ENCODE measurements around the gene TAF11L5.
"Not testable (repeated sequence)": the region's sequence is repeated elsewhere in the genome, so short reads cannot be mapped to it uniquely, and the experiment has no call there.

The TAF11L5 gene

DNA sequence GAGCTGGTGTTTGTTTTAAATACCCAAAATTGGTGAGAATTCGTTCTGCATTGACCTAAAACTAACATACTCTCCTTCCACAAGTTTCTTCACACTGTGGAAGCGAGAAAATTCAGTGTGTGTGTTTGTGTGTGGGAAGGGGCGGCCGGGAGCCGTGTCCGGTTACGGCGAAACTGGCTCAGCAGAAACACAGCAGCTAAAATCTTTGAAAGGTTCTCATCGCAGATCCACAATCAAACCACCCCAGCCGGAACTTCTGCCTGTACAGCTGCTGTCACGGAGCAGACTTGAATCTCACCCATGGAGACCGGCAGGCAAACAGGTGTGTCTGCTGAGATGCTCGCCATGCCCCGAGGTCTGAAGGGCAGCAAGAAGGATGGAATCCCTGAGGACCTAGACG lies at the start of gene TAF11L5:
Gene TAF11L5, plus strand, starts transcription at position 301 of the 400 bp plus-strand sequence.
- DNase-seq (ENCODE audit: low read depth in 2 of 2), result not testable (repeated sequence)

DNA sequence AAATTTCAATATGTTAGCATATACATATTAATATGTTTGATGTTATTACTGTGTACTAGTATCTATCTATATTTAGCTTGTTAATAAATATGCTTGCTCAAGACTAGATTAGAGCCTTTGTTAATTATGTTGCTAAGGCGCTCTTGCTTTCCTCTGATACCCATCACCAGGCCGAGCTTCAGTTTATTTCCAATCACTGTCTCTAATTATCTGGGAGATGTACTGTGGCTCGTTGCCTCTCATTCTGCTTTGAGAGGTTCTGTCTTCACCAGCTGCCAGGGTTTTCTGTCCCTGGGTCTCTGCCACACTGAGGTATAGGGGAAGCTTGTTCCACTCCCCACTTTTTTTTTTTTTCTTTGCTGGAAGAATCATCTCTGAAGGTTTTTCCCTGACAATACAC lies 48.0 kb upstream of the TAF11L5 start:
- no peak for DNase-seq (ENCODE audit: low read depth in 2 of 2)

DNA sequence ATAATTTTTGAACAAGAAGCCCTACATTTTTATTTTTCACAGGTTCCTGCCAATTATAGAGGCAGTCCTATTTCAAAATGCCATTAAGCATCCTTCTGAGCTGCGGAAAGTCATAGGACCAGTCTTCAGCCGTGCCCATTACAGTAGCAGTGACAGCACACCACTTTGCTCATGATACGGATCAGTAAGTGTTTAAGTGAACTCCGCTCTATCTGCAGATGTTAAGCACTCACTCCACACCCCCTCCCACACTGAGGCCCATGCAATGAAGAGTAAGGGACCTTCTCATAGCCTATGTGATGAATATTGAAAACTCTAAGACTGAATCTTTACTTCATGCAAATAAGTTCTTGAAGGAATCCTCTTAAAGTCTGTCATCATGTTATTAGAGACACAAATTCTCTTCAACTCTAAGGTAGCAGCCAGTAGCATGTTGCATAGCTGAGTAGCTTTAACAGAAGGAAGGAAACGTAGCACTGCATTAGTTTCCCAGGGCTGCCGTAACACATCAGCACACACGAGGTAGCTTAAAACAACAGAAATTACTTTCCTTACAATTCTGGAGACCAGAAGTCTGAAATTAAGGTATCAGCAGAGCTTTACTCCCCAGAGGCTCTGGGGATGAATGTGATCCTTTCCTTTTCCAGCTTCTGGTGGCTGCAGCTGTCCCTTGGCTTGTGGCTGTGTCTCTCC lies 47.3 kb upstream of the TAF11L5 start:
- DNase-seq (ENCODE audit: low read depth in 2 of 2), result no peak

DNA sequence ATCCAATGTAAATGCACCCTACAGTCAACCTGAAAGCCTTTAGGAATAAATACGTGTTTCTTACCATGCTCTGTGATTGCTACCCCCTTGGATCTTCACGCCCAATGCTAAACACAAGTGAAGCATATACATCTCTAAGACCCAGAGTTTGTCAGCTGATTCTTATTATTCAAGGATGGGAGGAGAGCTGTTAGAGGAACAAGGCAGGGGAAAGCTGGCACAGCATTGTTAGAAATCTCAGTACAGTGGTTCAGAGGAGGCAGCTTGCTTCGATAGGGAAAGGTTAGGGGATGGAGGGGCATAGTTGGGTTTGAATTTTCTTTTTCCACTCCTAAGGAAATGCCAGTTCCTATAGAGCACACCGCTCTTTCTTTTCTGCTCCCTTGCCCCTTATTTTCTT lies 43.7 kb upstream of the TAF11L5 start:
- no peak for DNase-seq (ENCODE audit: low read depth in 2 of 2)

DNA sequence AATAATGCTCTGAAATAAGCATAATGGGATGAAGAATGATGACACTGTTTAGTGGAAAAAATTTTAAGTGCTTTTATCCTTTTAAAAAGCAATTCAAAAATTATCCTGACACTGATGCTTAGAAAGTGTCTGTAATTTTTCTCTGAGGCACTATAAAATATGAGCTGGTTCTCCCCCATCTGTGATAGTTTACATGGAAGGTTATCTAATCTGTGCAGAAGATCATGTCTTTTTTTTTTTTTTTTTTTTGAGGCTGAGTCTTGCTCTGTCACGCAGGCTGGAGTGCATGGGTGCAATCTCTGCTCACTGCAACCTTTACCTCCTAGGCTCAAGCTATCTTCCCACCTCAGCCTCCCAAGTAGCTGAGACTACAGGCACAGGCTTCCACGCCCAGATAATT lies 42.2 kb upstream of the TAF11L5 start:
- DNase-seq (ENCODE audit: low read depth in 2 of 2), result no peak

DNA sequence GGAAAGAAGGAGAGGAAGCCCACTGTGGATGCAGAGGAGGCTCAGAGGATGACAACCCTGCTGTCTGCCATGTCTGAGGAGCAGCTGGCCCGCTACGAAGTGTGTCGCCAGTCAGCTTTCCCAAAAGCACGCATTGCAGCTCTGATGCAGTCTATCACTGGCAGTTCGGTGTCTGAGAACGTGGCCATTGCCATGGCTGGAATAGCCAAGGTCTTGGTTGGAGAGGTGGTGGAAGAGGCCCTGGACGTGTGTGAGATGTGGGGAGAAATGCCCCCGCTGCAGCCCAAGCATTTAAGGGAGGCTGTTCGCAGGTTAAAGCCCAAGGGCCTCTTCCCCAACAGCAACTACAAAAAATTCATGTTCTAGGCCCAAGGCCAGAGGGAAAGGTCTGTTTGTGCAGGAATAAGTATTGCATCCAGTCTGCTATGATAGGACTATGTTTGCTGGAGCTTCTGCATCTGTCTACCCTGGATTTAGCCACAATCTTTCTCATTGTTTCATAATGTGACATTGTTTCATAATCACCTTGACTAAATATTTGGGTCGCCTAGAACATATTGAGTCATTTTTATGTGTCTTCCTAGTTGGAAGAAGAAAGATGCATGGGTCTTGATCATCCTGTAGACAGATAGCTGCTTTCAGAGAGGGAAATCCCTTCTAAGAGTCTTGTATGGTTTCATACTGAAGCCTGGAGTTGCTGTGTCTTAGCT lies 38.4 kb upstream of the TAF11L5 start:
- DNase-seq (ENCODE audit: low read depth in 2 of 2), result not testable (repeated sequence)

DNA sequence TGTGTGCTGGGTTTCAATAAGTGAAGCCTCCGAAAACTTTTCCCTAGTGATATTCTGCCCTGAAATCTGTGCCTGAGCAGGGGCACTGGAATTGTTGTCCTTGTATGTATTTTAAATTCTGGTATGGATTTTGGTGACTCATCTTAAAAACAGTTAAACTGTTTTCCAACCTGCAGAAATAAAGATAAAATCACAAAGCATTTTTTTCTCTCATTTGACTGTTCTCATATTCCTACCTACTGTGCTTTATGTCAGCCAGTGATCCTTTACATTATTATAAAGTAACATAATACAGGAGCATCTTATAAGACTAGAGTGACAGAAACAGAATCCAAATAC lies 37.9 kb upstream of the TAF11L5 start:
- no peak for DNase-seq (ENCODE audit: low read depth in 2 of 2)

DNA sequence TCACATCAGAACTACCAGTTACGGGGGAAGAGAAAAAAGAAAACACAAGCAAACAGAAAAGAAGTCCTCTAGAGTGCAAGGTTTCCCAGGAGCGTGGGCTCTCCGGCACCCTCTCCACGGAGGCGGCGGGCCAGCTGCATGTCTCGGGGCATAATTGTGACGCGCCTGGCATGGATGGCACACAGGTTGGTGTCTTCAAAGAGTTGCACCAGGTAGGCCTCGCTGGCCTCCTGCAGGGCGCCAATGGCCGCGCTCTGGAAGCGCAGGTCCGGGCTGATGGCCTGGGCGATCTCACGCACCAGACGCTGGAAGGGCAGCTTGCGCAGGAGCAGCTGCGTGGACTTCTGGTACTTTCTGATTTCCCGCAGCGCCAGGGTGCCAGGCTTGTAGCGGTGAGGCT lies 33.8 kb upstream of the TAF11L5 start:
- DNase-seq (ENCODE audit: low read depth in 2 of 2), result not testable (repeated sequence)

DNA sequence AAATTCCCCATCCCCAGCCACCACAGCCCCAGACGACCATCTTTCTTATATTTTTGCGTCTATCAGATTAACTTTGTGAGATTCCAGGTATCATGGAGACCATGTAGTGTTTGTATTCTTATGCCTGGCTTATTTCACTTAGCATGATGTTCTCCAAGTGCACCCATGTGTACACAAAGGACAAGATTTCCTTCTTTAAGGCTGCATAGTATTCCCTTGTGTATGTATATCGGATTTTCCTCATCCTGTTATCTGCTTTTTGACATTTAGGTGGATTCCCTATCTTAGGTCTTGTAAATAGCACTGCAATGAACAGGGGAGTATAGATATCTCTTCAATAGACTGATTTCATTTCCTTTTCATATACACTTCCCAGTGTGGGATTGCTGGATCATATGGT lies 32.3 kb upstream of the TAF11L5 start:
- no peak for DNase-seq (ENCODE audit: low read depth in 2 of 2)

DNA sequence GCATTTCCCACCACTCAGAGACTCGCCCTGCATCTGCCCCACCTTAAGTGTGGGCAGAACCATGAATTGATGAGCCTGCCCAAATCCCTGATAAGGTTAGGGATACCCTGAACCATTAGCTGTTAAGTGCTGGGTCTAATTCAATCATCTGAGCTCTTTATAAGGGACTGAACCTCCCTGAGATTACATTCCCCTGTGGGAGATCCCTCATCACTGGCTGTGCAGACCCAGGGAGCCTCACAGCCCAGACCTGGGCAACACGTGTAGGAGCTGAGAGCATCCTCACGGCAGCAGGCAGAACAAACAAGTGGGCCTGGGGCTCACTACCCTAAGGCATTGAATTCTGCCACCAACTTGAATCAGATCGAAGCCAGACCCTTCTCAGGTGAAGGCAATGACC lies 27.6 kb upstream of the TAF11L5 start:
- no peak for DNase-seq (ENCODE audit: low read depth in 2 of 2)

DNA sequence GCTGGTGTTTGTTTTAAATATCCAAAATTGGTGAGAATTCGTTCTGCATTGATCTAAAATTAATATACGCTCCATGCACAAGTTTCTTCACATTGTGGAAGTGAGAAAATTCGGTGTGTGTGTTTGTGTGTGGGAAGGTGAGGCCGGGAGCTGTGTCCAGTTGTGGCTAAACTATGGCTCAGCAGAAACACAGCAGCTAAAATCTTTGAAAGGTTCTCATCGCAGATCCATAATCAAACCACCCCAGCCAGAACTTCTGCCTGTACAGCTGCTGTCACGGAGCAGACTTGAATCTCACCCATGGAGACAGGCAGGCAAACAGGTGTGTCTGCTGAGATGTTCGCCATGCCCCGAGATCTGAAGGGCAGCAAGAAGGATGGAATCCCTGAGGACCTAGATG lies 27.1 kb upstream of the TAF11L5 start, which contains the start of gene TAF11L2:
Gene TAF11L2, plus strand, starts transcription at position 301 of the 400 bp plus-strand sequence.
- not testable (repeated sequence) for DNase-seq (ENCODE audit: low read depth in 2 of 2)

DNA sequence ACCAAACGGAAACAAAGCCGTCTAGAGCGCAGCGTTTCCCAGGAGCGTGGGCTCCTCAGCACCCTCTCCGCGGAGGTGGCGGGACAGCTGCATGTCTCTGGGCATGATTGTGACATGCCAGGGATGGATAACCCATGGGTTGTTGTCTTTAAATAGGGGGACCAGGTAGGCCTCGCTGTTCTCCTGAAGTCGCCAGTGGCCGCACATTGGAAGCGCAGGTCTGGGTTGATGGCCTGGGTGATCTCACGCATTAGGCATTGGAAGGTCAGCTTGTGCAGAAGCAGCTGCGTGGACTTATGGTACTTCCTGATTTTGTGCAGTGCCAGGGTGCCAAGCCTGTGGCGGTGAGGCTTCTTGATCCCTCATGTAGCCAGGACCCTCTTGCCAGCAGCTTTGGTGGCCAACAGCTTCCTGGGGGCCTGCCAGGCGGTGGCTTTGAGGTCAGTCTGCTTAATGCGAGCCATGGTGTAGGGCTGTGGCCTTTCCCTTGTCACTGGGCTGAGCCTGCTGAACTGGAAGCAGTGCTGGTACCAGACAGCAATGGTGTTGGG lies 13.2 kb upstream of the TAF11L5 start:
- no peak for DNase-seq (ENCODE audit: low read depth in 2 of 2)

DNA sequence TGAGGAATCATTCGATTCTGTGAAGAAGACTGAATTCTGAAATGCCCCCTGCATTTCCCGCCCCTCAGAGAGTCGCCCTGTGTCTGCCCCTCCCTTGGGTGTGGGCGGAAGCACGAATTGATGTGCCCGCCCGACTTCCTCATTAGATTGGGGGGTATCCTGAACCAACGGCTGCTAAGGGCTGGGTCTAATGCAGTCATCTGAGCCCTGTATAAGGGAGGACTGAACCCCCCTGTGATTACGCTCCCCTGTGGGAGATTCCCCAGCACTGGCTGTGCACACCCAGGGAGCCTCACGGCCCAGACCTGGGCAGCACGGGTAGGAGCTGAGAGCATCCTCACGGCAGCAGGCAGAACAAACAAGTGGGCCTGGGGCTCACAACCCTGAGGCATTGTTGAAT lies 7.5 kb upstream of the TAF11L5 start:
- peak in 1 of 2 experiments; percentile 1 for DNase-seq (ENCODE audit: low read depth in 2 of 2)

DNA sequence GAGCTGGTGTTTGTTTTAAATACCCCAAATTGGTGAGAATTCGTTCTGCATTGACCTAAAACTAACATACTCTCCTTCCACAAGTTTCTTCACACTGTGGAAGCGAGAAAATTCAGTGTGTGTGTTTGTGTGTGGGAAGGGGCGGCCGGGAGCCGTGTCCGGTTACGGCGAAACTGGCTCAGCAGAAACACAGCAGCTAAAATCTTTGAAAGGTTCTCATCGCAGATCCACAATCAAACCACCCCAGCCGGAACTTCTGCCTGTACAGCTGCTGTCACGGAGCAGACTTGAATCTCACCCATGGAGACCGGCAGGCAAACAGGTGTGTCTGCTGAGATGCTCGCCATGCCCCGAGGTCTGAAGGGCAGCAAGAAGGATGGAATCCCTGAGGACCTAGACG lies 7.0 kb upstream of the TAF11L5 start, which contains the start of gene TAF11L3:
Gene TAF11L3, plus strand, starts transcription at position 301 of the 400 bp plus-strand sequence.
- not testable (repeated sequence) for DNase-seq (ENCODE audit: low read depth in 2 of 2)

DNA sequence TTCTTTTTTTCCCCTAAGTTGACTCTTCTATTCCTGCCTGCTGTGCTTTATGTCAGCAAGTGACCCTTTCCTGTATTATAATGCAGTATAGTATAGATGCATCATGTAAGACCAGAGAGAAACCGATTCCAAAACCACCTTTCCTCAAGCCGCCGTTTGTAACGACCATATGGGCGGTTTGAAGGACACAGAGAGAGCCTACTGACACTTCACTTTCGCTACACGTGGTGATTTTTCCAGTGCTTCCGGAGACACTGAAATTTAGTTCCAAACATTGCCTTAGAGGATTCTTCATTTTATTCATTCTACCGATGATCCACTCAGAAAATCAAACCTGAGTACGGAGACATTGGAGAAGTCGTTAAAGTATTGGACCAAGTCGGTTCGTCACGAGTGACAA lies 5.5 kb upstream of the TAF11L5 start:
- not testable (repeated sequence) for DNase-seq (ENCODE audit: low read depth in 2 of 2)

DNA sequence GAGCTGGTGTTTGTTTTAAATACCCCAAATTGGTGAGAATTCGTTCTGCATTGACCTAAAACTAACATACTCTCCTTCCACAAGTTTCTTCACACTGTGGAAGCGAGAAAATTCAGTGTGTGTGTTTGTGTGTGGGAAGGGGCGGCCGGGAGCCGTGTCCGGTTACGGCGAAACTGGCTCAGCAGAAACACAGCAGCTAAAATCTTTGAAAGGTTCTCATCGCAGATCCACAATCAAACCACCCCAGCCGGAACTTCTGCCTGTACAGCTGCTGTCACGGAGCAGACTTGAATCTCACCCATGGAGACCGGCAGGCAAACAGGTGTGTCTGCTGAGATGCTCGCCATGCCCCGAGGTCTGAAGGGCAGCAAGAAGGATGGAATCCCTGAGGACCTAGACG lies 3.5 kb upstream of the TAF11L5 start, which contains the start of gene TAF11L4:
Gene TAF11L4, plus strand, starts transcription at position 301 of the 400 bp plus-strand sequence.
- DNase-seq (ENCODE audit: low read depth in 2 of 2), result not testable (repeated sequence)

DNA sequence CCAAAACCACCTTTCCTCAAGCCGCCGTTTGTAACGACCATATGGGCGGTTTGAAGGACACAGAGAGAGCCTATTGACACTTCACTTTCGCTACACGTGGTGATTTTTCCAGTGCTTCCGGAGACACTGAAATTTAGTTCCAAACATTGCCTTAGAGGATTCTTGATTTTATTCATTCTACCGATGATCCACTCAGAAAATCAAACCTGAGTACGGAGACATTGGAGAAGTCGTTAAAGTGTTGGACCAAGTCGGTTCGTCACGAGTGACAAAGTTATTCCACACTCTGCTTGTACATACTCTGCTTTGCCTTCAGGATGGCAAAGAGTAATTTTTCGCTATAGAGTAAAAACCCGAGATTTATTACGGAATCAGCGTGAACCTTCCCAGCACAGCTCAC lies 1.5 kb downstream of the TAF11L5 start:
- DNase-seq (ENCODE audit: low read depth in 2 of 2), result not testable (repeated sequence)

DNA sequence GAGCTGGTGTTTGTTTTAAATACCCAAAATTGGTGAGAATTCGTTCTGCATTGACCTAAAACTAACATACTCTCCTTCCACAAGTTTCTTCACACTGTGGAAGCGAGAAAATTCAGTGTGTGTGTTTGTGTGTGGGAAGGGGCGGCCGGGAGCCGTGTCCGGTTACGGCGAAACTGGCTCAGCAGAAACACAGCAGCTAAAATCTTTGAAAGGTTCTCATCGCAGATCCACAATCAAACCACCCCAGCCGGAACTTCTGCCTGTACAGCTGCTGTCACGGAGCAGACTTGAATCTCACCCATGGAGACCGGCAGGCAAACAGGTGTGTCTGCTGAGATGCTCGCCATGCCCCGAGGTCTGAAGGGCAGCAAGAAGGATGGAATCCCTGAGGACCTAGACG lies 3.3 kb downstream of the TAF11L5 start, which contains the start of gene TAF11L6:
Gene TAF11L6, plus strand, starts transcription at position 301 of the 400 bp plus-strand sequence.
- not testable (repeated sequence) for DNase-seq (ENCODE audit: low read depth in 2 of 2)

Data from stimulated activated CD4-positive, alpha-beta T cell treated with anti-CD3 and anti-CD28 coated beads, Interleukin-12 subunit alpha, Interleukin-12 subunit beta, amount 100 ng/mL, for 24 hours (primary cell).